ENCODE measurements around the gene ITGA1.

The ITGA1 gene

GRCh38 chr5:52787600-52788504 is at the start of gene ITGA1, which contains the start of gene PELO:
Gene ITGA1 (plus strand): TSS chr5:52787916. CDS start chr5:52788354, 438 bp downstream.
Gene PELO (plus strand): TSS chr5:52787916. CDS start chr5:52800395, 12,479 bp downstream.
- Histone ChIP-seq H3K36me3 (ENCODE audit: control insufficient read depth, insufficient read depth, low read length) (no peaks in the 10 kb centered on the region), H3K4me2 (ENCODE audit: low read length) (peak within 1 kb of the TSS; percentile 48), H3K9ac (peak within 1 kb of the TSS; percentile 59), H3K27me3 (ENCODE audit: control insufficient read depth, insufficient read depth, low read length) (no peaks in the 10 kb centered on the region), H3K9me3 (ENCODE audit: control insufficient read depth, low read length) (no peaks in the 10 kb centered on the region), H3K27ac (peak within 1 kb of the TSS; percentile 90), H3K4me3 (ENCODE audit: low read depth, low read length) (peak within 1 kb of the TSS; percentile 59), H3K79me2 (peaks cover 30% of the 10 kb centered on the region), H3K4me1 (peaks cover 9% of the 10 kb centered on the region), H2AFZ (peak within 1 kb of the TSS; percentile 86)
- TF ChIP-seq CTCF (IDR thresholded peaks at IDR 0.05), result peak; percentile 72

- no peaks in the 10 kb centered on the region for H3K79me2 ChIP-seq
- peak overlapping the region; percentile 64 for H3K27ac ChIP-seq
- H3K4me1 ChIP-seq, result peaks cover 18% of the 10 kb centered on the region
- no peak for TF ChIP-seq CTCF (IDR thresholded peaks at IDR 0.05)
- H3K9ac ChIP-seq, result no peak overlapping the region
- H3K4me3 ChIP-seq (ENCODE audit: low read depth, low read length), result no peak overlapping the region
- H3K36me3 ChIP-seq (ENCODE audit: control insufficient read depth, insufficient read depth, low read length), result no peaks in the 10 kb centered on the region
- no peaks in the 10 kb centered on the region for H3K27me3 ChIP-seq (ENCODE audit: control insufficient read depth, insufficient read depth, low read length)
- H3K9me3 ChIP-seq (ENCODE audit: control insufficient read depth, low read length), result no peaks in the 10 kb centered on the region
- peak overlapping the region; percentile 68 for H2AFZ ChIP-seq
- H3K4me2 ChIP-seq (ENCODE audit: low read length), result no peak overlapping the region
Measured at GRCh38 chr5:52738095-52738506, 49.6 kb upstream of the ITGA1 start.

- TF ChIP-seq CTCF (IDR thresholded peaks at IDR 0.05), result no peak
- peaks cover 13% of the 10 kb centered on the region for H3K4me1 ChIP-seq
- H3K9me3 ChIP-seq (ENCODE audit: control insufficient read depth, low read length), result no peaks in the 10 kb centered on the region
- H3K79me2 ChIP-seq, result no peaks in the 10 kb centered on the region
- no peak overlapping the region for H3K4me2 ChIP-seq (ENCODE audit: low read length)
- H3K27ac ChIP-seq, result no peak overlapping the region
- H2AFZ ChIP-seq, result no peak overlapping the region
- no peak overlapping the region for H3K4me3 ChIP-seq (ENCODE audit: low read depth, low read length)
- no peaks in the 10 kb centered on the region for H3K27me3 ChIP-seq (ENCODE audit: control insufficient read depth, insufficient read depth, low read length)
- no peak overlapping the region for H3K9ac ChIP-seq
- H3K36me3 ChIP-seq (ENCODE audit: control insufficient read depth, insufficient read depth, low read length), result no peaks in the 10 kb centered on the region
Measured at GRCh38 chr5:52740007-52740406, 47.7 kb upstream of the ITGA1 start.

- no peaks in the 10 kb centered on the region for H3K9me3 ChIP-seq (ENCODE audit: control insufficient read depth, low read length)
- H3K27ac ChIP-seq, result no peak overlapping the region
- H3K27me3 ChIP-seq (ENCODE audit: control insufficient read depth, insufficient read depth, low read length), result no peaks in the 10 kb centered on the region
Measured at GRCh38 chr5:52743012-52743411, 44.7 kb upstream of the ITGA1 start.

More at GRCh38 chr5:52743012-52743411, 44.7 kb upstream of the ITGA1 start:
- H3K9ac ChIP-seq, result no peak overlapping the region
- no peaks in the 10 kb centered on the region for H3K36me3 ChIP-seq (ENCODE audit: control insufficient read depth, insufficient read depth, low read length)
- no peak for TF ChIP-seq CTCF (IDR thresholded peaks at IDR 0.05)
- no peak overlapping the region for H3K4me2 ChIP-seq (ENCODE audit: low read length)
- no peaks in the 10 kb centered on the region for H3K79me2 ChIP-seq
- no peak overlapping the region for H3K4me3 ChIP-seq (ENCODE audit: low read depth, low read length)
- H3K4me1 ChIP-seq, result peaks cover 10% of the 10 kb centered on the region
- no peak overlapping the region for H2AFZ ChIP-seq
